Activated CD8-positive, alpha-beta memory T cell treated with anti-CD3 and anti-CD28 coated beads, Interleukin-2, amount 50 U/mL, for 4 hours (primary cell): ENCODE data around the gene THBD.

Experiments used
- DNase-seq: peaks from one replicate; pipeline ENCODE4 v3.0.0-alpha.2; 2020

Gene THBD

DNA sequence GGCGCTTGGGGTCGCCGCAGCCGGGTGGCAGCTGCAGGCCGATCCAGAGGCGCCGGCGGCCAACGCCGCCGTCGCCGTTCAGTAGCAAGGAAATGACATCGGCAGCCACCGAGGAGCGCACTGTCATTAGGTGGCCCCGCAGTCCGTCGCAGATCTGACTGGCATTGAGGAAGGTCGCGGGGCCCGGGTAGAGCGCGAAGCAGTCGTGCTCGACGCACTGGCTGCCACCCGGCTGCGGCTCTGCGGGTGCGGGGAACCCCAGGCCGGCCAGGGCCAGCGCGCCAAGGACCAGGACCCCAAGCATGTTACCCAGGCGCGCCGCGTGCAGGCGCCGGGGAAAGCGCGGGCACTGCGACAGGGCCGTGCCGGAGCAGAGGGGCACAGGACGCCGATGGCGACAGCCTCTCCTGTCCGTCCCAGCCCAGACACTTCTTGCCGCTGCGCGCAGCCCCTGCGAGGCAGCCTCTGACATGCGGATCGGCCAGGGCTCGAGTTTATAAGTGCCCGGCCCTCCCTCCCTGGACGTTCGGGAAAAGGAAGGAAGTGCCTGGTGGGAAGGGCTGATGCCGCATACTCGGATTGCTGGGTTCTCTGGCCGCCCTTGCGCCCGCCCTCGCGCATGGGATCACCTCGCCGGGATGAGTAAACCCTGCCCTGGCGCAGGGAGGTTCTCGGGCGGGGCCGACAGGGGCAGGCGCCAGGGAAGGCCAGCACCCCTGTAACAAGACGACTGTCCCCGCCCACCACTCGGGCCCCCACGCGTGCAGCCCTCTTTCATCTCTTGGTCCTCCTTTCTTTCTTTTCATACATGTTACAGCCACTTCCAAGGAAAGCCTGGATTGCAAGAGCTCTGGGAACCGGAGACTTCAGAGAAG lies at the start of gene THBD:
TSS of gene THBD (minus strand) at position 472 of the 875 bp plus-strand sequence. CDS start at position 304, 168 bp downstream.
- no peak for DNase-seq

- no peak for DNase-seq
Observed at GRCh38 chr20:23097636-23098580, 48.4 kb upstream of the THBD start.

GRCh38 chr20:23096986-23097520 lies 47.6 kb upstream of the THBD start:
- DNase-seq, result no peak

GRCh38 chr20:23096097-23096496 lies 46.6 kb upstream of the THBD start:
- no peak for DNase-seq

DNA sequence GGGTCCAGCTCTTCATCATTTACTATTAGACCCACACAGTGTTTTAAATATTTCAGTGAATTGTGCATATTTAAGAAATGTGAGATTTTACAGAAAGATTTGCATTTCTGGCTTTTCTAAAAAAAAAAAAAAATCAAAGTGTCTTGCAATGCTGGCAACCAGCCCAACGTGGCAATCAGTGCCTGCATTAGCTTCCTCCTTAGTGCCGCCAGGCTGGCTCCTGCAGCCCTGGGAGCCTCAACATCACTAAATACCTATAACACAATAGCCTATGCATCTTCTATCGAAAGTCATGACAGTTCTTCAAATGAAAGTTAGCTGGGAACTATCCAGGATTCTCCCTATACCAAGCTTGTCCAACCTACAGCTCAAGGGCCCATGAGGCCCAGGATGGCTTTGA lies 46.0 kb upstream of the THBD start:
- no peak for DNase-seq

DNA sequence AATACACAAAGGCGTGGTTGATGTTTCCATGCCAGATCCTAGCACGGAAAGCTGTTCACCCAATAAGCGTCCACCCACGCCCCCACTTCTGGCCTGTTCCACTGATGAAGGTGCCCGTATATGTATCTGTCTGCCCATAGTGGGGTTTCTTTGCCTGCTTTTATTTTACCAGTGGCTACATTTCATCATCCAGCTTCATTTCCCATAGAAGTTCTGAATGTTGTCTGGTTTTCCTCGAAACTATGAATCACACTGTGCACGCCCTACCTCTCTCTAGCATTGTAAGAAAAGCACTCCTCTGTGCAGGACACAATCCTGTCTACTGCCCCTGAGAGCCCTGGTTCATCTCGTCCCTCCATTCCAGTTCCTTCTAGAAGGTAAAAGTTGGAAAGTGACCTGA lies 45.5 kb upstream of the THBD start:
- no peak for DNase-seq

GRCh38 chr20:23094213-23094896 lies 44.9 kb upstream of the THBD start:
- DNase-seq, result no peak

GRCh38 chr20:23093613-23094012 lies 44.1 kb upstream of the THBD start:
- no peak for DNase-seq

DNA sequence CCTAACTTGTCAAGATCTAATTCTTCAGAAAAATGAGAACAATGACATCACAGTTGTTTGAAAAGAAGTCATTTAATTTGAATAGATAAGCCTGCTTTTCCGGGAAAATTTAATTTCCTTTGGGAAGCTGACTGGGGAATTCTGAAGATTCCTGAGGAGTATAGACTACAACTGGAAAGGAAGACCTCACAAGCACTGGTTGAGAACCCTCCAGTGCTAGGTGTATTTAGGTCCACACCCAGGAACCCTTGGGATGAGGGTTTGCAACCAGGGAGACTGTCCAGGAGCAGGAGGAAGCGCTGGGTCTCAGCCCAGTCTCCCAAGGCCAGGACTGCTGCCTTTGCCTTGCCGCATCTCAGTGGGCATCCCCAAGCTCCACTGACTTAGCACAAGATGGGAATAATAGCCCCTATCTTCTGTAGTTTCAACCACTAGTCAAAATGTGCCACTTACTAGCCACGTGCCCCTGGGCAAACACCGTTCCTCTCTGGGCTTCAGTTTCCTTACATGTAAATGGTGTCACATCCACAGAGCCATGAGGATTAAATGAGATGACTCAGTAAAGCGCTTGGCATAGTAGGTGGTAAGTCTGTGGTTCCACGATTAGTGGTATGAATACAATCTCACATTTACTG lies 43.5 kb upstream of the THBD start:
- DNase-seq, result no peak

- DNase-seq, result no peak
Observed at GRCh38 chr20:23092384-23092756, 42.9 kb upstream of the THBD start.

DNA sequence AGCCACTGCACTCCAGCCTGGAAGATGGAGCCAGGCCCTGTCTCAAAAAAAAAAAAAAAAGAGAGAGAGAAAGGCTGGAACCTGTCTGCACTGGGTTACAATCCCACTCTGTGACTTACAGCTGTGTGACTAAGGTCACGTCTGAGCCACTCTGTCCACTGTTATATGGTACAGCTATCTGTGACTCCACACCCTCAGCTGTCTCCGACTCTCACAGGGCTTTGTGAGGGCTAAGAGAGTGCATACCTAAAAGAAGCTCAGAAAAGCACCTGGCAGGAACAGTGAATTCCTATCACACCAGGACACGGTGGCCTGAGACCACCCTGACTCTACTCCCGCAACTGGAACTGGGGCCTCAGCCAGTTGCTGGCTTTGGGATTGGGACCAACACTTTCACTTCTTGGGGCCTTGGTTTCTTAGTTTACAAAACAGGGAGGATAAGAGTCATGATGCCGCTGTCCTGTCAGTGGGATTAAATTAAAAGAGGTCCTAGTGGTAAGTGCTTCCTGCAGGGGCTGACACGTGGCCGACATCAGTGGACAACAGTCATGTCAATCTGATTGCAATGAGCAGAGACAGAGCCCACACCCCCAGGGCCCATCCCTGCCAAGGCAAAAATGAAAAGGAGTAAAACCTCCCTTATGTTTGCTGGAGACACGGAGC lies 42.4 kb upstream of the THBD start:
- no peak for DNase-seq

- DNase-seq, result no peak
Observed at GRCh38 chr20:23090878-23091277, 41.4 kb upstream of the THBD start.

GRCh38 chr20:23090147-23090546 lies 40.7 kb upstream of the THBD start:
- DNase-seq, result no peak

DNA sequence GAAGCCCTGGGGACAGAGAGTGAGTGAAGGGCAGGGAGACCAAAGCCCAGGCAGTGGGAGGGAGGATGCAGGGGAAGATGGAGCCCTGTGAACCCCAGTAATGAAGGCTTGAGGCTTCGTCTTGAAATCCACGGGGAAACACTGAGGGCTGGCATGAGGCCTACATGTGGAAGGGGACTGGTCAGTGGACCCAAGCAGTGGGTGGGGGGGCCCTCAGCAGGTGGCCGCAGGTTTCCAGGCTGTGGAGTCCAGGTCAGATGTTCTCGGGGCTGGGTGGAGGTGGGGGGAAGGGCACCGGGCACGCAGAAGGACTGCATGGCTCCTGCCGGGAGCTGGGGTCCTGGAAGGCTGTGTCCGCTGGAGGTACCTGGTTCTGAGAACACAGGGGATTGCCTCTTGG lies 39.4 kb upstream of the THBD start:
- no peak for DNase-seq

DNA sequence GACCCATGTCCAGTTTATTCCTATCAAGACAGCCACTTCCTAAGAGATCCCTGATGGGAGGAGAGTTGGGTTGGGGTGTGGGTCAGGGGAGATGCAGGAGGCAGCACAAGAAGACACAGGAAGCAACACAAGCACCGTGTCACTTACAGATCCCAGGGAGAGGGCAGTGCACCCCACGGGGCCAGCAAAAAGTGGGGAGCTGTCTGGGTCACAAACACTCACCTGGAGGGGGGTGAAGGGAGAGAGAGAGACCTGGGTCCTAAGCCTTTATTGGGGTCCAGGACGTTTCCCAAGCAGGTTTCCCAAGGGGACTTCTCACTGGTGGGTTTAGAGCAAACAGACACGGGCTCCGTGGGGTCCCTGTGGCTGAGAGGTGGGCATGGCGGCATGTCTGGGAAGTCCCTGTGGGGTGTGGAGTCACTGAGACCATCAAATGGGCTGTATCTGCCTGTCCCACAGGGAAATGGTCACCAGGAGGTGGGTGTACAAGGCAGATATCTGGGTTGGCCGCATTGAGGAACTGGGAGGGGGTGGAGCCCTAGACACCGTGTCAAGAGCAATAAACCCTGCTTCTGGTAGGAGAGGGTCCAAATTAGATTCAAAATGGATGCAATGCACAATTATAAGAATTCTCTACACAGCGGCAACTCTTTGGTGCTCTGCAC lies 38.2 kb upstream of the THBD start:
- DNase-seq, result no peak

DNA sequence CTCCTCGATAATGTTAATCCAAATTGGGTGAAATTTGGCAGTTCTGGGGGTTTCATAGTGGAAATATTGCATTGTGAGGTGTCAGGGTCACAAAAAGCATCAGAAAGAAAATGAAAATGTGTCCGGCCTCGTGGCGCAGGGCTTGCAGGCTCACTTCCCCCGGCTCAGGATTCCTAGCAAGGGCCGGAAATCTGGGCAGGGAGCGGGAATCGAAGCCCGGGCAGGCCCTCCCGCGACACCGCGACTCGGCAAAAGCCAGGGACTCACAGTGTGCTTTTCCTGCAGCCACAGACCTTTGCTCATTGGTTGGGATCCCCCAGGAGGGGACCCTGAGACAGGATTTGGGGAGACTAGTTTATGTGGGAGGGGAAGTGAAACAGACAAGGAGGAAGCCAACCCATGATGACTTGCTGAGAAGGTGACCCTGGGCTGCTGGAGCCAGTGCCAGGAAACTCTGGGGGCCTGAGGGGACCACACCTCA lies 37.5 kb upstream of the THBD start:
- DNase-seq, result no peak

- DNase-seq, result no peak
Observed at GRCh38 chr20:23086056-23086566, 36.6 kb upstream of the THBD start, which contains the start of gene CD93. TSS of gene CD93 (minus strand) at chr20:23086324. CDS start at chr20:23086192, 132 bp downstream.

- DNase-seq, result no peak
Observed at GRCh38 chr20:23085436-23086055, 36.1 kb upstream of the THBD start.

DNA sequence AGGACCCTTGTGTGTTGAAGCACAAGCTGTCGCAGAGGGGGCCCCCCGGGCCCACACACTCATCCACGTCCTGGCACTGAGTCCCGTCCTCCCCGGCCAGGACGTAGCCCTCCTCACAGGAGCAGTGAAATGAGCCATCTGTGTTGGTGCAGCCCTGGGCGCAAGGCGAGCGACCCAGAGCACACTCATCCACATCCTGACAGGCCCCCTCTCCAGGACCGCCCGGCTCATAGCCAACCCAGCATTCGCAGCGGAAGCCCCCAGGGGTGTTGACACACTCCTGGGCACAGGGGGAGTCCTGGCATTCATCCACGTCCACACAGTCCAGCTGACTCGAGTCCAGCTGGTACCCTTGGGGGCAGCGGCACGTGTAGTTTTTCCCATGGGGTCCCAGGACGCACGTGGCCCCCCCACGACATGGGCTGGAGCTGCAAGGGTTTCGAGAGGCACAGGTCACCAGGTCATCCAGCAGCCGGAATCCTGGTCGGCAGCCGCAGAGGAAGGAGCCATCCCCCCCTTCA lies 35.4 kb upstream of the THBD start:
- no peak for DNase-seq

- DNase-seq, result no peak
Observed at GRCh38 chr20:23084282-23084844, 34.9 kb upstream of the THBD start.
